Measurements from ENCODE around the gene NIT2.
"Not testable (repeated sequence)": the region's sequence is repeated elsewhere in the genome, so short reads cannot be mapped to it uniquely, and the experiment has no call there.

NIT2 gene, protein sequence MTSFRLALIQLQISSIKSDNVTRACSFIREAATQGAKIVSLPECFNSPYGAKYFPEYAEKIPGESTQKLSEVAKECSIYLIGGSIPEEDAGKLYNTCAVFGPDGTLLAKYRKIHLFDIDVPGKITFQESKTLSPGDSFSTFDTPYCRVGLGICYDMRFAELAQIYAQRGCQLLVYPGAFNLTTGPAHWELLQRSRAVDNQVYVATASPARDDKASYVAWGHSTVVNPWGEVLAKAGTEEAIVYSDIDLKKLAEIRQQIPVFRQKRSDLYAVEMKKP

DNA sequence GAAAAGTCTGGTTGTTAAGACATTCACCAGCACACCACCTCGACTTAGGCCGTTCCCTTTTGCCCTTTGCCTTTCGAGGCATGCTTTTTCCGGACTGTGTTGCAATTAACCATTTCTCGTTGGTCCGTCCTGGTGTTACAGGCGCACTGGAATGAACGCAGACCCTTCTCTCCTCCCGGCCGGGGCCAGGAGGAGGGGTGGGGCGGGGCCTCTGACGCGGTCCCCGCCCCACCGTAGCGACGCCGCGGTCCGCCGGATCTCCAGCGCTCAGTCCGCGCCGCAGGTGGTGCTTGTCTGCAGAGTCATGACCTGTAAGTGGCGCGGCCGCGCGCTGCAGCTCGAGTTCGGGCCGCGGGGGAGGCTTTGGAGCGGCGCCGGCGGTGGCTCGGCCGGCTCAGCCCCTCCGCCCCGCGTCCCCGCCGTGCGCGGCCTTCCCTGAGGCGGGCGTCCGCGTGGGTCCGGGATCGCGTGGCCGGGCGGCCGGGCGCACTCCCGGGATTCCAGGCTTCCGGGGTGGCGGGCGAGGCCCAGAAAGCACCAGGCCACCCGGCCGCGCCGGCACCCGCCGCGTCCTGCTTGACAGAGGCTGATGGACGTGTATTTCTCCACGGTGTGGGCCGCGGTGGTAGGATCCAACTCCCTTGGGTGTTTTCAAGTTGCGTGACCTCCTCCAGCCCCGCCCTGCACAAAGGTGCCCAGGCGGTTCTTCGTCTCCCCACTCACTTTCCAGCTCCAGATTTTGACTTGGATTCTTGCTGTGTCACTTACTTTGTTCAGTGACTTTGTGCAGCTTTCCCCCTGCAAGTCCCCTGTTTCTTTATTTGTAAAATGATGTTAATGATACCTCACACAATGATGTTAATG, at the start of gene NIT2:
Gene NIT2, plus strand, starts transcription at position 270 of the 864 bp plus-strand sequence. Its CDS starts 35 bp downstream, at position 305.
- peak; percentile 85 for DNase-seq (ENCODE audit: low spot score)

DNA sequence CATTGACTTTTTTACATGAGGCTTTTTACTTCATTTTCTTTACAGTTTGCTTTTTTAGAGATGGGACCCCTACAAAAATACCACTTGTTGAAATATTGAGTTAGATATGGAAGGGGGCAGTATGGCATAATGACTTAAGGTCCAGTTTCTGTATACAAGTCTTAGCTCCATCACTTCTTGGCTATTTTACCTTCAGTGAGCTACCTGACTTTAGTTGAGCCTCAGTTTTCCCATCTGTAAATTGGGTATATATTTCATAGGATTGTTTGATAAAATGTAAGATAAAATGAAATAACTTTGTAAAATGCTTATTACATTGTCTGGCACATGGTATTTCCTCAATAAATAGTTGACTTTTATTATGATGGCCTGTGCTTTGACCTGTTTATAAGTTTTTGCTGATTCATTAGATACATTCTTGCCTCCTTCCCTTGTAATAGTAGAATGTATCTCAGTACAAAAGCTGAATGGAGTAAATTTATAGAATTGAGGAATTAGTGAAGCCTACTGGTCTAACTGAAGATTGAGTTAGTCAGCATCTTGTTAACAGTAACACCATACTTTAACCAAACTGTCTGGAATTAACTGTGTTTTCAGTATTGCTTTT, 46.2 kb upstream of the NIT2 start:
- DNase-seq (ENCODE audit: low spot score): no peak

DNA sequence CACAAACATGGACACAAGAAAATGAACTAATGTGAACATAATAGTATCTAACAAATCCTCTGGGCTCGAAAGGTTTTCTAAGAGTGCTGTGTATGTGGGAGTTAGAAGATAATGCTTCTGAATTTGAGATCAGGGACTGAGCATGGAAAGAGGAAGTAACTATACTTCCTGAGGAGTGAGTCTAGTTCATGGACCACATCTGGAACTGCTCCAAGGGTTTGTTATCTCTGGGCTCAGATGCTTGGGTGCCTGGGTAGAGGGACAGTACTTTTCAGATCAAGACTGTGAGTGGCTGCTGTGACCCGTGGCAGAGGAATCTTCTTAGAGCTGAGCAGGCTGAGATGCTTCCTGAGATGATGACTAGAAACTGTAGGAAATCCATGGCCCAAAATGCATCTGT, 45.2 kb upstream of the NIT2 start:
- no peak for DNase-seq (ENCODE audit: low spot score)

DNA sequence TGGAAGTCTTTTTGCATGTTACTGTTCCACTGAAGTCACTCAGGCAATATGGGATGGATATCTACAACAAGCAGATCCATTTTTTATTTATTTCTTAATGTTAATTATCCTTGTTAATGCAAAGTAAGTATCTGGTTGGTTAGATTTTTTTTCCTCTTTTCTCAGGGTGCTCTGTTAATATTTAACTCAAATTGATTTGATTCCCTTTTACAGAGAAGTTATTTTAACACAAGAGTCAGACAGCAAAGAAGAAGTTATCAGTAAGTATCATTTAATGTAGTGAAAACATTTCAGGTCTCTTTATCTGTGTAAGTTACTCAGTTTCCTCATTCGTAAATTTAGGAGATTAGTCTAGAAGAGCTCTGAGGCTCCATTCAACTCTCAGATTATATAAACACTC, 39.5 kb upstream of the NIT2 start:
- DNase-seq (ENCODE audit: low spot score): no peak

DNA sequence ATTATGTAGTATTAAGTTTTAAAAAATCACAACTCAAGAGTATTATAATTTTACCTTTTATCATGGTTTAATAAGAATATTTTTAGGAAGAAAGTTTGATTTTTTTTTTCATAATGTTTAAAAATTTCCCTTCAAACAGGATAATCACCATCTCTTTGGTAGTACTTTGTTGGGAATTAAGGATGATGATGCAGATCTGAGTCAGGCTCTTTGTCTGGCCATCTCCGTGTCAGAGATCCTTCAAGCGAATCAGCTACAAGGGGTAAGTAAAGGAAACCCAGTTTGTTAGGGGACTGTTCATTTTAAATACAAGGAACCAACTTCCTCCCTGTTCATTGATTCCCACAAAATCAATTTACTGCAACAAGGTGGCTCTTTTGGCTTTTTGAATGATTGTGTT, 36.8 kb upstream of the NIT2 start:
- DNase-seq (ENCODE audit: low spot score): no peak

DNA sequence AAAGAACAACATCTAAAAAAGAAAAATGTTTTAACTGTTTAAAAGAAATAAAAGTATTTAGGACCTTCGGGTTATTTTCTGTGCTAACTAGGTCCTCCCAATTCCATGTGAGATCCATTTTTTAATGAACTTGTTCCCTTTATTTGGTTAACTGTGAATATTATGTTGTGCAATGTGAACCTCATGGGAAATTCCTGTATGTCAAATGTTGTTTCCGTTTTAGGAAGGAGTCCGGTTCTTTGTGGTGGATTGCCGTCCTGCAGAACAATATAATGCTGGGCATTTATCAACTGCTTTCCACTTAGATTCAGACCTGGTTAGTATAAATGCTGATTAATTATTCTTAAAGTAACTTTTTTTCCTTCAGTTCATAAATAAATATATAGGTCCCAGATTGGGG, 35.5 kb upstream of the NIT2 start:
- DNase-seq (ENCODE audit: low spot score): no peak

DNA sequence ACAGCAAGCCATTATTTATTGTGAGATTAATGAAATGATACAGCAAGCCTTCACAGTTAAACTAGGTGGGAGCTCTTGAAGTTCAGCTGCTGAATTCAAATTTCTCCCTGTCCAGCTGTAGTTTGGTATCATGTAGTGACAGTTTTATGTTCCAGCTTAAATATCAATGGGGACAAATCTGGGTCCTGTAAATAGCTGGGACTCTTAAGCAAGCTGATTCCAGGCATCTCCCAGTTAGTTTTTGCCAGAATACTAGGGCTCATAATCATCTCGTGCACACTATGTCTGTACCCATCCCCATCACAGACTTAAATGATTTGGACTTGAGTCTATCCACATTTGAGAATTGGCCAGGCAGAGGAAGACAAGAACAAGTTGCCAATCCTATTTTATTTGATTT, 27.9 kb upstream of the NIT2 start:
- DNase-seq (ENCODE audit: low spot score): no peak

DNA sequence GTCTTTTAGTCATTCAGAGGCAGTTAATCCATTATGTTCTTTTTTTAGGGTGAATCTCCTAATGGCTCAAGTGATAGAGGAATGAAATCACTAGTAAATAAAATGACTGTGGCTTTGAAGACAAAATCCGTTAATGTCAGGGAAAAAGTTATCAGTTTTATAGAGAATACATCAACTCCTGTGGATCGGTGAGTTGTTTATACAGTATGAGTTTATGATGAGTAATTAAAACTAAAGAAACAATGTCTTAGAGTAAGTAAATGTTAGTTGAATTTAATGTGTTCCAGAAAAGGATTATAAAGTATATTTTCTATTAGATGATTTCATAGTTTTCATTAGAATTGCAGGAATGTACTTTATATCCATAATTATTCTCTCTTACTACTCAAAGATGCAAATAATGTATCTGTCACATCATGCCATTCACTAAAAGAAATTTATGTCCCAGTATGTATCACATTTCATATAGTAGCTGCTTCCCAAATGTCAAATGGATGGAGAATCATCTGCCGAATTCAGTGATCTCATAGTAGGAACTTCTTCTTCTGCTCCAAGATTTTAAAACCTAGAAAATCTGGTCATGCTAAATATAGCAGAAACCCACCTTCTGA, 24.1 kb upstream of the NIT2 start:
- DNase-seq (ENCODE audit: low spot score): no peak

DNA sequence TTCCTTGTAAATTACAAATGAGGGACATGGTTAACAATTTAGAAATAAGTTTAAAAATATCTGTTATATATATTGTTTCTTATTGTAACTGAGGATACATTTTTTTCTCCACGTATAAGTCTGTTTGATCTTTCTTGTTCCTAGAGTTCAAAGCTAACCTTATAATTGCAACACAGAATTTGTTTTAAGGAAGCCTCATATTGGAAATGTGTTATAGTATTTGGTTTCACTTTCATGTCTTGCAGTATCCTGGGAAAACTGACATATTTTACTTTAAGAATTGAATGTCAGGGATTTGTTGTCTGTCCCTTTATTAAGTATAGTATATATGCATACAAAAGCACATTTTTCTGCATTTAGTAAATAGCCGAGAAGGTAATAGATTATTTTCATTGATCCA, 23.5 kb upstream of the NIT2 start:
- DNase-seq (ENCODE audit: low spot score): no peak

DNA sequence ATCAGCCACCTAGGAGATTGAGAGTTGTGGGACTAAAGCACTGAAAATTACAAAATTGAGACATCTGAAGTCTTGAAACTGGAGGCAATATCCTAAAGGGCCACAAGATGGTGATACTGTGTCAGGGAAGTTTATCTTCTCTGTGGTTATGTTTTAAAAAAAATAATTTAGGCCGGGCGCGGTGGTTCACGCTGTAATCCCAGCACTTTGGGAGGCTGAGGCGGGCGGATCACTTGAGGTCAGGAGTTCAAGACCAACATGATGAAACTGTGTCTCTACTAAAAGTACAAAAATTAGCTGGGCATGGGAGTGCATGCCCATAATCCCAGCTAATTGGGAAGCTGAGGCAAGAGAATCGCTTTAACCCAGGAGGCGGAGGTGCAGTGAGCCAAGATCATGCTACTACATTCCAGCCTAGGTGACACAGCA, 17.9 kb upstream of the NIT2 start:
- peak; percentile 49 for DNase-seq (ENCODE audit: low spot score)

DNA sequence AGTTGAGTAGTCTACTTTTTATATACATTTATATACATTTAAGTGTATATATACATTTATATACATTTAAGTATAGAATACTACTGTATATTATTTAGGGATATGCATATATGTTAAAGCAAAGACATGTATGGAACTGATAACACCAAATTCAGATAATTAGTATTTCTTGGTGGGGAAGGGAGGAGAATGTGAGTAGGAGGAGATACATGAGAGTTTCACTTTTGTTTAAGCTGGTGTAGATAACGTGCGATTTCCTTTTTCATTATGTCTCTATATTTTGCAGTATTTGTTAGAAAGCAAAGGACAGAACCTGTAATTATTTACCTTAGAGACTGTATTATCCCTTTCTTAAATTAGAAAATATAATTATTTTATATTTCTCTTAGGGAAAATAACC, 16.6 kb upstream of the NIT2 start:
- no peak for DNase-seq (ENCODE audit: low spot score)

DNA sequence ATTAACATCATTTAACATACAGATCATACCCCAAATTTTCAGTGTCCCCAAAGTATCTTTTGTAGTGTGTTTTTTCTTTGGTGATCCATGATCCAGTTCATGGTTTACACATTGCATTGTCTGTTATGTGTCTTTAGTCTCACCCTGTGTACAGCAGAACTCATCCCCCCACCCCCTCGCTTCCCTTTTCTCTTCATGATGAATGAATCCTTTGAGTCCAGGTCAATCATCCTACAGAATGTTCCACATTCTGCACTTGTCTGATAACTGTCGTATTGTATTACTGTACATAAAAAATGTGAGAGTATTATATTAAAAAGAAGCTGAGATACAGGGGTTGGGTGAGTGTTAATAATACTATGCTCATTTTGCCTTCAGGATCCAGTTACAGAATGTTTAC, 14.6 kb upstream of the NIT2 start:
- no peak for DNase-seq (ENCODE audit: low spot score)

DNA sequence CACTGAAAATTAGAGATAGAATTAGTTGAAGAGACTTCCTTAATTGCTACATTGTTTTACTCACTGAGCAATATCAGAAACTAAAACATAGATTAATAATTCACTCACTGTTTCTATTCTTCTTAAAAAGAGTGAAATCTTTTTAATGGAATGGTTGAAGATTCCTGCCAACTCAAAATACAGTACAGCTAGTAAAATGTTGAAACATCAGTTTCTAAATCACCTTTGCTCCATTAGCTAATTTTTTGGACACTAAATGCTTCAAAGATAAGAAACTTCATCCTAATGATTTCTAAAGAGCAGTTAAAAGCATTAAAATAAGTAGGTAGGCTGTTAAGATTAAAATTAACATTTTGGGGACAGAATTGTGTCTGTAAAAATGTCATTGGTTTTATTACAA, 10.5 kb upstream of the NIT2 start:
- DNase-seq (ENCODE audit: low spot score): no peak

DNA sequence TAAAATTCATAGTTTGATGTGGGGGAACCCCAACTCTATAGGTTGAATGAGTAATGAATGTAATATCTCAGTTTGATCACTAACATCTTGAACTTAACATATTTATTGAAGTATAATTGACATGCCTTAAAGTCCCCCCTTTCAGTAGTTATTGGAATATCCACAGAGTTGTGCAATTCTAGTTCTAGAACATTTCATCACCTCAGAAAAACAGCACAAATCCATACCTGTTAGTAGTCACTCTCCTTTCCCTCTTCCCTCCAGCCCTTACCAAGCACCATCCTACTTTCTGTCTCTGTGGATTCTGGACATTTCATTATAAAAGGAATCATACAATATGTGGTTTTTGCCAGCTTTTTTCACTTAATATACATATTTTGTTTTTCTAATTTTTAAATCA, 8.7 kb upstream of the NIT2 start:
- DNase-seq (ENCODE audit: low spot score): no peak

DNA sequence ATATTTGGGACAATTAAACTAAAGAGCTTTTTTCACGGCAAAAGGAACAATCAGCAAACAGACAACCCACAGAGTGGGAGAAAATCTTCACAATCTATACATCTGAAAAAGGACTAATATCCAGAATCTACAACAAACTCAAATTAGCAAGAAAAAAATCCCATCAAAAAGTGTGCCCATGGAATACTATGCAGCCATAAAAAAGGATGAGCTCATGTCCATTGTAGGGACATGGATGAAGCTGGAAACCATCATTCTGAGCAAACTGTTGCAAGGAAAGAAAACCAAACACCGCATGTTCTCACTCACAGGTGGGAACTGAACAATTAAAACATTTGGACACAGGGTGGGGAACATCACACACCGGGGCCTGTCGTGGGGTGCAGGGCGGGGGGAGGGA, 7.2 kb upstream of the NIT2 start:
- not testable (repeated sequence) for DNase-seq (ENCODE audit: low spot score)

DNA sequence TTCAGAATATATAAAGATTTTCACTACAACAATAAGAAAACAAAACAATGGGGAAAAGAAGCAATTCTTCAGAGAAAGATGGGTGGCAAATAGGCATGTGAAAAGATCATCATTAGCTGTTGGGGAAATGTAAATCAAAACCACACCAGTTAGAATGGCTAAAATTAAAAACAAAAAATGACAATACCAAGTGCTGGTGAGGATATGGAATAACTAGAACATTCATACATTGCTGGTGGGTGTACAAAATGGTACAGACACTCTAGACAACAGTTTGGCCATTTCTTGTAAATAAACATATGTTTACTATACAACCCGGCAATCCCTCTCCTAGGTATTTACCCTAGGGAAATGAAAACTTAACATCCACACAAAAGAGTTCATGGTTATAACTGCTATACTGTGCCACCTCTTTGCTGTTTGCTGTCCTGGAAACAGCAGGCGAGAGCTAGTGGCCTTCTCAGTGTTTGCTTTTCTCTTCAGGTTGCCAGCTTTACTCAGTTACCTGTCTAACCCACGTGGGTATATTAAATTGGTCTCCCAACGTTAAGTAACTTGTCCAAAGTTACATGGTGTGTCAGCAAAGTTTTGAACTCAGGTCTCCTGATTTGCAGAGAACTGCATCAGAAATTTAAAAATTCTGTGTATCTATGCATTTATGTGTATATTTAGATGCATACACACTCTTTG, 4.6 kb upstream of the NIT2 start:
- DNase-seq (ENCODE audit: low spot score): no peak

DNA sequence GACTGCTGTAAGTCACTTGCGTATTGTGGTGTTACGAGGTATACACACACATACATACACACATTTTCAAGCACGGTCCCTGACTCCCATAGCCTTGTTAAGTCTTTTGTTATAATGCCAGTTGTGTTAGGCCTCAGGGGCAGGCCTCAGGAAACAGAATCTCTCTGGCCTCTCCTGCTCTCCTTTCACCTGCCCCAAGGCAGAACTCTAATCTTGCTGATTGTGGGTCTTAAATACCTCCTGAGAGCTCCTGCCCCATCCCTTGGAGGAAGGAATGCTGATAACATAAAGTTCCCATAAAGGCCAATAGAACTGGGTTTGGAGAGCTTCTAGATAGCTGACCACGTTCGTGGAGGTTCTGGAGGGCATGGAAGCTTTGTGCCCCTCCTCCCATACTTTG, 3.9 kb upstream of the NIT2 start:
- no peak for DNase-seq (ENCODE audit: low spot score)

DNA sequence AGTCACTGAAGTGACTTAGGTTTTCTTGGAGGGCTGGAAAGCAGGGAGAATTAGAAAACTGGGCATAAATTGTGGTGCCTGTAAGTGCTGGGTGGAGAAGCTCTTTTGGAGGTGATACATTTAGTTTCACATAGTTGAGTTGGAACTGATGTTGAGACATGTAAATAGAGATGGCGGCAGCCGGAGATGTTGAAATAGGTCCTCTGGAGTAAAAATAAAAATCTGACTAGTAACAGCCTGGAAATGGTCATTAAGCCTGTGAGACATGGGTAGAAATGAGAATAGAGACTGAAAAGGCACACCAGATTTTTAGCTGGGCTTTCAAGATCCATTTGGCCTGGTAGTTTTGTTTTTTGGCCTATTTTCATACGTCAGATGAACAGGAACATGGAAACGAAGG, 2.9 kb upstream of the NIT2 start:
- DNase-seq (ENCODE audit: low spot score): no peak

DNA sequence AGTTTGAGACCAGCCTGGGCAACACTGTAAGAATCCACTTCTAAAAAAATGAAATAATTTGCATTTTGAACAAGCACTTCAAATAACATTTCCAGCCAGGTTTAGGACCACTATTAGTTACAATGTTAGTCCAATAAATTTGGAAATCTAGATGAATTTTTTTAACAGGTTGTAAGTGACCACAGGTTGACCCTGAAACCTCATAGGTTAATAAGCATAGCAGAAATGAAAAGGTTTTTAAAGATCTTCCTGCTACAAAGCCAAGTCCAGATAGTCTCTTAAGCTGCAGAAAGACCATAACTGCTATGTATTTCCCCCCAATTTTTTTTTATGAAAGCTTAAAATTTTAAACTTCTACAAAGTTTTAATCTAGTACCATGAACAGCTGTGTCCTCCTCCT, 1.5 kb upstream of the NIT2 start:
- no peak for DNase-seq (ENCODE audit: low spot score)

DNA sequence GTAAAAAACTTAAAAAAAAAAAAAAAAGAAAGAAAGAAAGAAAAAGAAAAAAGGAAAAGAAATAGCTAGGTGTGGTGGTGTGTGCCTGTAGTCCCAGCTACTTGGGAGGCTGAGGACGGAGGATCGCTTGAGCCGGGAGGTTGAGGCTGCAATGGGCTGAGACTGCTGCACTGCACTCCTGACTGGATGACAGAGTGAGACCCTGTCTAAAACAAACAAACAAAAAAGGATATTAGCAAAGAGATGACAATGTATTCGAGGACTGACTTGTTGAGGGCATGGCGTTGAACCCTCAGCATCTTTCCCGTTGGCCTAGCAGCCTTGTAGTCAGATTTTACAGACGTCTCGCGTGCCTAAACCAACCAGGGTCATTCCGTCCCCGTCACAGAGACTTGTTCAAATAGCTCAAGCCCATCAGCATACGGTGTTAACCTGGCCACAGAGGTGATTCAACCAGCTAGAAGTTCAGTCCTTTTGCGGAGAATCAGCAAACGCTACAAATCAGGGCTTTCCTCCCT, 528 bp upstream of the NIT2 start:
- no peak for DNase-seq (ENCODE audit: low spot score)

DNA sequence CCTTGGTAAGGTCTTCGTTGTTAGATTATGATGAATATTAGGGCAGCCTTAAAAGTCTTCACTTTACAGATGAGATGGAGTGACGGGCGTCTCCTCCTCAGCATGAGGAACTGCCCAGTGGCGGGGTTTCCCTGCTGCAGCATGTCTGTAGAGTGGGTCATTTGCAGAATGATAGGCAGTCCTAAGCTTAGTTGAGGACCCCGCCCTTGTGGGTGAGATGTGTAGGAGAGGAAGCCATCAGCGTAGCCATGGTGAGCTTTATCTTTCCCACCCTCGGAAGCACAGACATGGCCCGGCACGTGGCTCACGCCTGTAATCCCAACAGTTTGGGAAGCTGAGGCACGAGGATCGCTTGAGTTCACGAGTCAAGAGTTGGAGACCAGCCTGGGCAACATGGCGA, 877 bp downstream of the NIT2 start:
- DNase-seq (ENCODE audit: low spot score): peak; percentile 31

DNA sequence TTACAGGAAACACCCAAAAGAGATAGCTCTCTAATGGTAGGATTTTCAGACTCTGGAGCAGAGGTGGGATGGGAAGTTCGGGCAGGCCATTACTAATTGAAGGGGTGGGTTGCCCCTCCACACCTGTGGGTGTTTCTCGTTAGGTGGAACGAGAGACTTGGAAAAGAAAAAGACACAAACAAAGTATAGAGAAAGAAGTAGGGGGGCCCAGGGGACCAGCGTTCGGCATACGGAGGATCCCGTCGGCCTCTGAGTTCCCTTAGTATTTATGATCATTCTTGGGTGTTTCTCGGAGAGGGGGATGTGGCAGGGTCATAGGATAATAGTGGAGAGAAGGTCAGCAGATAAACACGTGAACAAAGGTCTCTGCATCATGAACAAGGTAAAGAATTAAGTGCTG, 1.7 kb downstream of the NIT2 start:
- not testable (repeated sequence) for DNase-seq (ENCODE audit: low spot score)

Data from cerebellar cortex (tissue), 1 donor.